Posterior vena cava (tissue), 2 donors: Measurements from ENCODE around the gene CCDC88C. TPM values are rescaled to one million over a fixed set of nuclear protein-coding genes. Genes with fewer than 3 reads are reported as not detected.

Experiments used
- DNase-seq: peaks from one replicate; pipeline ENCODE4 v3.0.0-alpha.2; 2020; ENCODE audit warnings: low spot score
- intact Hi-C, 2 donors: fragments of 100-400 bp; cut with DNase I; formaldehyde crosslinking; loops; one replicate each; pipeline versions ENCODE4 v1.14.1 to v1.14.2; 2022 to 2023
- total RNA-seq, 2 donors: library from RNA; stranded (reverse); fragmentation: NEBNext Ultra II Directional; extraction: Animal tissue kit (Norgen Biotek cat#: 25700); gene quantifications; one replicate each; pipeline ENCODE4 v1.2.1, GENCODE V29; 2021
- donor health status: DM: yes; HTN: yes; CAD: no.
- donor health status: DM: yes; HTN: yes; CAD: no.

Gene CCDC88C
- total RNA-seq, 2 donors from 2014 or later = 7.2 to 14.9 TPM

- intact Hi-C loops = no loop called here
- no peak for DNase-seq
Observed at GRCh38 chr14:91383439-91383838, 34.2 kb downstream of the CCDC88C start.

GRCh38 chr14:91381801-91382670 is 35.6 kb downstream of the CCDC88C start:
- intact Hi-C loops = no loop called here
- no peak for DNase-seq

- no peak for DNase-seq
- intact Hi-C loops = no loop called here
Observed at GRCh38 chr14:91380610-91381371, 36.8 kb downstream of the CCDC88C start.

- intact Hi-C loops = no loop called here
- DNase-seq = no peak
Observed at GRCh38 chr14:91380123-91380522, 37.5 kb downstream of the CCDC88C start.

- DNase-seq = no peak
- intact Hi-C loops = no loop called here
Observed at GRCh38 chr14:91379579-91379932, 38.1 kb downstream of the CCDC88C start.

GRCh38 chr14:91378930-91379578 is 38.6 kb downstream of the CCDC88C start:
- no peak for DNase-seq
- intact Hi-C loops = no loop called here

- intact Hi-C loops = no loop called here
- no peak for DNase-seq
Observed at GRCh38 chr14:91377700-91378652, 39.6 kb downstream of the CCDC88C start.

GRCh38 chr14:91376547-91377477 is 40.8 kb downstream of the CCDC88C start:
- DNase-seq = no peak
- intact Hi-C loops = no loop called here

- no peak for DNase-seq
- intact Hi-C loops = no loop called here
Observed at GRCh38 chr14:91375720-91376452, 41.7 kb downstream of the CCDC88C start.

- intact Hi-C loops = no loop called here
- DNase-seq = no peak
Observed at GRCh38 chr14:91374879-91375702, 42.5 kb downstream of the CCDC88C start.

GRCh38 chr14:91374287-91374878 is 43.2 kb downstream of the CCDC88C start:
- intact Hi-C loops = no loop called here
- DNase-seq = no peak

- intact Hi-C loops = no loop called here
- no peak for DNase-seq
Observed at GRCh38 chr14:91373591-91374254, 43.9 kb downstream of the CCDC88C start.

- intact Hi-C loops = no loop called here
Observed at GRCh38 chr14:91372671-91373495, 44.7 kb downstream of the CCDC88C start.

GRCh38 chr14:91371990-91372375 is 45.6 kb downstream of the CCDC88C start:
- intact Hi-C loops = no loop called here
- DNase-seq = no peak

More at GRCh38 chr14:91372671-91373495, 44.7 kb downstream of the CCDC88C start:
- DNase-seq = no peak
